ENCODE results near the gene JAKMIP2.
A peak's percentile ranks its signal among the peaks of the same experiment; 100 is the strongest.

Gene JAKMIP2

DNA sequence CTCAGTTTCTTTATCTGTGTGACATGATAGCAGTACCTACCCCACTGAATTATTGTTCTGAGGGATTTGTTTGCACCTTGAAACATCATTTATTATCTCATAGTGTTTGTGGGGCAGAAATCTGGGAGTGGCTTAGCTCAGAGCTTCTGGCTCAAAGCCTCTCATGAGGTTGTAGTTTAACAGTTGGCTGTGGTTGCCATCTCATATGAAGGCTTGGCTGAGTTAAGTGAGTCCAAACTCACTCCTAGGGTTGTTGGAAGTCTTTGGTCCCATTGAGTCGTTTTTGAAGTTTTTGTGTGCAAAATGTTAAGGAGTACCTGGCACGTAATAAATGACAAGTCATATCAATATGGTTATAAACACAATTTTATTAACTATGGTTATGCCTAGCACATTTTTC lies 3.6 kb upstream of the JAKMIP2 start:
- no peak for DNase-seq

GRCh38 chr5:147784146-147784987 lies 1.8 kb upstream of the JAKMIP2 start:
- DNase-seq = peak; percentile 20

- DNase-seq = peak; percentile 40
These were observed 1.5 kb downstream of the JAKMIP2 start for GRCh38 chr5:147780924-147781573.

GRCh38 chr5:147779694-147780093 lies 2.8 kb downstream of the JAKMIP2 start:
- DNase-seq = no peak

GRCh38 chr5:147776989-147777388 lies 5.5 kb downstream of the JAKMIP2 start:
- no peak for DNase-seq

DNA sequence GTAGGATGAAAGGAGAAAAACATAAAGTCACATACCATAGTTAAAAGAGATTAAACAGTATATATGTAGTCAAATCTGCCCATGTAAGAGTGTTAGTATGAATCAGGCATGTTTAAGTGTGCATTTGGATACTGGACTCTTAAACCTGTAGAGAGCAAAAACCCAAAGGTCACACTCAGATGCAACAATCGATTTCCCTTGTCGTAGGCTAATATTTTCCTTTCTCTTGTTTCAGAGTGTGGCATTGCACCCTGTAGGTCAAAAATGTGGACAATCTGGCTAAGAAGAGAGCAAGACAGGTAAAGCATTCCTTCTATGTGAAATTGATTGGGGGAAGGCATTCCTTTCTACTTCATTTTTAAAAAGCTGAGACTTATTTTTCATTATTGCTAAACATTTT lies 8.9 kb downstream of the JAKMIP2 start:
- DNase-seq = no peak

DNA sequence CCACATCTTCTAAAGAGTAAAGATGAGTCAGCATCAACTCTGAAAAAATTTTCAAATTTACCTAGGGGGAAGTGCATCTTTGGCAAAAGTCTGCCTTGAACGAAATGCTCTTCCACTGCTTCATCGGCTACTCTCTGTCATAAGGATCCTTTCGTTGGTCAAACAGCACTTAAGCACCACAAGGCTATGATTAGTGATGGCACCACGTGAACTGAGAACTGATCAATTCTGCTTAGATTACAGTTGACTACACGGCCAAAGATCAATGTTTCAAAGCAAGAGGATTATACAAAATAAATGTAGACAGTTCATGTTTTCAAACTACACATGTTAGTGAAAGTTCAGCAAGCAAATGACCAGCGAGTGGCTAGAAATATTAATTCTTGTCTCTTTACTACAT lies 9.4 kb downstream of the JAKMIP2 start:
- no peak for DNase-seq

GRCh38 chr5:147767048-147767447 lies 15.5 kb downstream of the JAKMIP2 start:
- DNase-seq = no peak

DNA sequence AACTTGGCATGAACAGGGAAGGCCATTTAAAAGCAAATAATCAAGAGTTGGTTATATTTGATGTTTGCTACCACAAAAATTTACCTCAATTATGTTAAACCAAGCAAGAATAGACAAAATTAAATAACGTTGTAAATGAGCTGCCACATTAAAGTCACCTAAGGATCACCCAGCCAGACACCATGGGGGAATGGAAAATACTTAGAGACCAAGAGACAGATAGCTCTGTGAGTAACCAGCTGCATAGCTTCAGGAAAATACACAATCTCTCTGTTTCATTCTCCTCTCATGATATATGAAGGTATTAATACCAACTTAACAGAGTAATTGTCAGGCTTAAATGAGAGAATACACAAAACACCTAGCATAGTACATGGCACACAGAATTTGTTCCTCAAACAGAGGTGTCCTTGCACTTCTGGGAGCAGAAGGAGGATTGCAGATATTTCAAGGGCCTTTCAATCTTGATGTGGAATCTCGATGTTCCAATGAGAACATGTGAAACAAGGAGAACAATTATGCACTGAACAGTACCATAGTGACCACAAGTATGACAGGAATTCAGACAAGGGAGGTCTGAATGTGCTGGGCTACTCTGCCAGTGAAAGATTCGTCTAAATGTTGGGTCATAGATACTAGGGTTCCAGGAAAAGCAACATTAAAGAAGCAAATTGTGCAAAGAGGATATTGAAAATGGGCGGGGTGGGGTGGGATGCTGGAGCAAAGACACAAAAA lies 18.6 kb downstream of the JAKMIP2 start:
- DNase-seq = no peak

- DNase-seq = no peak
These were observed 22.2 kb downstream of the JAKMIP2 start for GRCh38 chr5:147760086-147760875.

DNA sequence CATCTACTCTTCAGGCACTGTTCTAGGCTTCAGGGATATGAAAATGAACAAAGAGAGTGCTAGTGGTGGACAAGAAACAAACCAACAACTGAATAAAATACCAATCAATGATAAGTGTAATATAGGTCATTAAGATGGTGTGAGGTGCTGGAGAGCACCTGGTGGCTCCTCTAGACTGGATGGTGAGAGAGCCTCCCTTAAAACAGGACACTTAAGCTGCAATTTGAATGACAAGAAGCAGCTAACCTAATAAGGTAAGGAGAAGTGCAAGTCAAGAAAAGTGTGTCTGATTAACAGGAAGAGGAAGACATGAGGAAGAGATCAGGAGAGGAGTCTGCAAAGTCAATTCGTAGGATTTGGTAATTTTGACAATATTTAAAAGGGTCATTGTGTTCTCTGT lies 23.1 kb downstream of the JAKMIP2 start:
- DNase-seq = no peak

GRCh38 chr5:147756566-147756965 lies 26.0 kb downstream of the JAKMIP2 start:
- DNase-seq = peak; percentile 69

- DNase-seq = no peak
These were observed 28.0 kb downstream of the JAKMIP2 start for GRCh38 chr5:147754372-147755122.

DNA sequence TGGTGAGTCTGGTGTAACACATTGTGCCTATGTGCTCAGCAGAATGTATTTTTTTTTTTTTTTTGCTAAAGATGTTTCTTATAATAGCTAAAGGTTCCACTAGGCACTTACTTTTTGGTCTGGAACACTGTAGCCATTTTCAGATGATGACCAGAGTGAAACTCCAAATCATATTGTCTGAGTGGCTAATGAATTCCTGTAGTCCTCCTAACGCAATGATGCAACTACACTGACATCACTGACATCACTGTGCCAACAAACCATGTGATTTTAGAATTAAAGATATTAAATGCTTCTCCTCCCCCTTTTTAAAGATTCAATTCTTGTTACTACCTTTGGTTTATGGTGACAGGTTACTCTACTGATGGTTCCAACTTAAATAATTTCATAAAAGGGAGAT lies 28.8 kb downstream of the JAKMIP2 start:
- no peak for DNase-seq

- peak; percentile 37 for DNase-seq
These were observed 29.8 kb downstream of the JAKMIP2 start for GRCh38 chr5:147752666-147753290.

DNA sequence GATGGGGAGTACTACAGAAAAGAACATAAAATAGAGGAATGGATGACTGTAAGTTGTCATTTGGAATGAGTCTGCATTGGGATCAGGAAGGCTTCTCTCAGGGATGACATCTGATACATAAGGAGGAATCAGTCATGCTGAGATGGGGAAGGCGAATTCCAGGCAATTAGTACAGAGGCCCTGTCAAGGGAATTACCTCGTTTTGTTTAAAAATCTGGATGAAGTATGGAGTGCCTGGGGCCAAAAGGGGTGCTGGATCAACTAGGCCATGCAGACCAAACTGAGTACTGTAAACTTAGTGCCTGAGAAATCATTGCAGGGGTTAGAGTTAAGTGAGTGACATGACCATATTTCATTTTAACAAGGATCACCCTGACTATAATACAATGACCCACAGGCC lies 30.5 kb downstream of the JAKMIP2 start:
- no peak for DNase-seq

DNA sequence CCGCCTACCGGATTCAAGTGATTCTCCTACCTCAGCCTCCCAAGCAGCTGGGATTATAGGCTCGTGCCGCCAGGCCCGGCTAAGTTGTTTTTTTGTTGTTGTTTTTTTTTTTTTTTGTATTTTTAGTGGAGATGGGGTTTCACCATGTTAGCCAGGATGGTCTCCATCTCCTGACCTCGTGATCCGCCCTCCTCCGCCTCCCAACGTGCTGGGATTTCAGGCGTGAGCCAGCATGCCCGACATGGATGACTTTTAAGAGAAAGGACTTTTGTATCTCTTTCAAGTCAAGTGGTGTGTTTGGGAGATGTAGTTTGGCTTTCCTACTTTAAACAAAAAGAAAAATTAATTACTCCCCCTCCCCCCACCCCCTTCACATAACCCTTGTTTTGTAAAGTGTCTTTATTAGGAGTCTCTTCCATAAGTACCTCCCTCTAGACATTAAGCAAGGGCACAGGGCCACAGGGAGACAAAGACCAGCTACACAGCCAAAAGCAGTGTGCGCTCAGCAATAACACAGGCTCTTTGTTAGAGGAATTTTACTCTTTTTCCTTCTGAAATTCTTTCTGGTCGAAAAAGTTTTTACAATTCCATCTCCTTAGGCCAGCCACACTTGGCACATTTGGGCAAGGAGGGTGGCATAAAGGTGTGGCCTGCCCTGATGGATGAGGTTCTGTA lies 31.2 kb downstream of the JAKMIP2 start:
- no peak for DNase-seq

DNA sequence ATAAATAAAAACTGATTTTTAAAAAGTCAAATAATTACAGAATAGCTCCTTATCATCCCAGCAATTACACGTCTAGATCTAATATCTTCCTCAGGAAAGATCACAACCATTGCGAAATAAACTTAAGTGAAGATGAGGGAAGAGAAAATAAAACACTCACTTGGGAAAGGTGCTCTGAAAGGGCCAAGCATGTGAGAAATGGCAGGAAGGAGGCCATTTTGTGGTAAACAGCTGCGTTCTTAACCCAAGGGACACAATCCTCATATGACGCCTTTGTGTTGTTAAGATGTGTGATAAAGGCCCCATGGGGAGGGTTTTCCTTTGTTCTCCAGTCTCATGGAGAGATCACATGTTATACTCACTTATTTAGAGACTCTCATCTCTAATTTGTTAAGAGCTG lies 32.5 kb downstream of the JAKMIP2 start:
- DNase-seq = peak; percentile 43

- DNase-seq = no peak
These were observed 33.9 kb downstream of the JAKMIP2 start for GRCh38 chr5:147748590-147748989.

- no peak for DNase-seq
These were observed 35.5 kb downstream of the JAKMIP2 start for GRCh38 chr5:147746986-147747385.
